ENCODE measurements around the gene CISTR.

- TF ChIP-seq POLR2A (IDR thresholded peaks at IDR 0.05; ENCODE audit: low read depth) (no peak), CTCF (IDR thresholded peaks at IDR 0.05) (no peak), POLR2AphosphoS5 (IDR thresholded peaks at IDR 0.05) (no peak), EP300 (IDR thresholded peaks at IDR 0.05) (no peak)
These were observed 30.8 kb downstream of the CISTR start for GRCh38 chr12:53720946-53721345.
